Measurements from ENCODE around the gene DNAH11. TPM values are rescaled to one million over a fixed set of nuclear protein-coding genes. Genes with fewer than 3 reads are reported as not detected.

Gene DNAH11
- total and polyA plus RNA-seq, 2 of the 13 experiments (the other 11 are each of a cell fraction or from before 2014, with no cell fraction given) = not detected

DNA sequence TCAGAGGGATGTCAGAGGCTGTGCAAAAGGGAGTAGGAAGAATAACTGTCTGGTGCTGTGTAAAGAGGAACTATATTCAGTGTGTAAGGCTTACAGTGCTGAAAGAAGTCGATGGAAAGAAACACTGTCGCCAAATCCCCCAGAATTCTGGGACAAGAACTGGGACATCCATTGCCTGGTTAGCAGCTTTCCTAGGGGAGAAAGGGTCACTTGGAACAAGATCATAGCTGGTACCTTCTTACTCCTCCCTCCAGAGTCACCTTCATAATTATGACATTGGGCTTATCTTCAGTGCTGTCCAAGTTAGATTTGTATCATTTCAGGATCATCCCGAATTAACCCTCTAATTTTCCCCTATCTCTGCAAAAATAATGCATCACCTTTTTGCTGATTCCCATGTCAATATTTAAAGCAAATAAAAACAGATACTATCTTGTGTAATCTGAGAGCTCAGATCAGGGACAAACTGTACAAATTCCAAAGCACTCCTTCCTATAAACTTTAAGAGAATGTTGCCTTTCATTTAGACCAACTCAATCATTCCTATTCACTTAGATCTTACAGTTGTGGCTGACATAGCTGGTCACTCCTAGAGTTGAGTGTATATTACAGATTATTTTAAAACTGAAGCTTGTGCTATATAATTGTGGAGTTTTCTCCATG, 96.5 kb downstream of the DNAH11 start:
- no peak overlapping the region for H3K4me3 ChIP-seq (replicated peaks in 1 of 3; ENCODE audit: insufficient read depth in 1 of 3, low read depth in 2 of 3, low read length in 3 of 3)
- intact Hi-C loops (cut with micrococcal nuclease; ENCODE audit: unreplicated experiment) = no loop called here
- no peak for FAIRE-seq
- DNase-seq (ENCODE audit: low spot score) = no peak
- ChIA-PET POLR2A (no interaction called here), CTCF (ENCODE audit: low intra/inter-chr PET ratio, low total read pairs) (no interaction called here)
- H3K4me2 ChIP-seq (ENCODE audit: low read depth, low read length) = no peak overlapping the region
- H3K9me3 ChIP-seq (ENCODE audit: low read length) = no peaks in the 10 kb centered on the region
- no peaks in the 10 kb centered on the region for H3K4me1 ChIP-seq (ENCODE audit: insufficient read depth, low read length)
- H3K27ac ChIP-seq (ENCODE audit: extremely low read length, insufficient read depth, low read length) = no peak overlapping the region
- TF ChIP-seq STAG1 (CRISPR knock-in tag; IDR thresholded peaks at IDR 0.05) = no peak
- no peak for TF ChIP-seq MTA3 (CRISPR knock-in tag; IDR thresholded peaks at IDR 0.05)
- no peak for TF ChIP-seq ZFP36L1 (CRISPR knock-in tag; IDR thresholded peaks at IDR 0.05)
- TF ChIP-seq KAT2B (IDR thresholded peaks at IDR 0.05; ENCODE audit: borderline replicate concordance, low read depth, low read length) = no peak
- TF ChIP-seq ZNF24 (IDR thresholded peaks at IDR 0.05) = no peak
- TF ChIP-seq PRPF4 (IDR thresholded peaks at IDR 0.05; ENCODE audit: low read depth, low read length, poor library complexity, severe bottlenecking) = no peak
- no peak for TF ChIP-seq TCF7L2 (IDR thresholded peaks at IDR 0.05; ENCODE audit: low read depth, low read length)
- TF ChIP-seq MAFF (IDR thresholded peaks at IDR 0.05; ENCODE audit: low read depth, low read length) = no peak
- TF ChIP-seq ZNF816 (CRISPR knock-in tag; IDR thresholded peaks at IDR 0.05; ENCODE audit: borderline replicate concordance) = no peak
- H3K36me3 ChIP-seq (replicated peaks in 1 of 2; ENCODE audit: control insufficient read depth in 1 of 2, insufficient read depth in 2 of 2, low read length in 2 of 2) = no peaks in the 10 kb centered on the region
- no peak overlapping the region for H3K9ac ChIP-seq (ENCODE audit: insufficient read depth, low read depth, low read length)
- no peaks in the 10 kb centered on the region for H4K20me1 ChIP-seq (ENCODE audit: insufficient read depth, low read length)
- H2AFZ ChIP-seq (ENCODE audit: low read length) = no peak overlapping the region
- in situ Hi-C loops (cut with HindIII; ENCODE audit: extremely low pct_ligation_motif_present, low pct_unique_long_range_greater_than_20kb) = no loop called here
- H3K79me2 ChIP-seq (ENCODE audit: insufficient read depth, low read length) = no peaks in the 10 kb centered on the region
- no peak for ATAC-seq
- WGBS (ENCODE audit: low lambda C conversion rate) = 26% methylated on average over 3 of the region's 3 CpGs
- no peaks in the 10 kb centered on the region for H3K27me3 ChIP-seq (ENCODE audit: control insufficient read depth in 1 of 2, insufficient read depth in 2 of 2, low read length in 2 of 2)
- BruUV-seq (replicated peaks) = no TSS peak

GRCh38 chr7:21640105-21640504, 97.3 kb downstream of the DNAH11 start:
- no peak overlapping the region for H3K27ac ChIP-seq (ENCODE audit: extremely low read length, insufficient read depth, low read length)
- intact Hi-C loops (cut with micrococcal nuclease; ENCODE audit: unreplicated experiment) (no loop called here), in situ Hi-C loops (cut with HindIII; ENCODE audit: extremely low pct_ligation_motif_present, low pct_unique_long_range_greater_than_20kb) (no loop called here)
- BruUV-seq (replicated peaks) = no TSS peak
- no peaks in the 10 kb centered on the region for H3K36me3 ChIP-seq (replicated peaks in 1 of 2; ENCODE audit: control insufficient read depth in 1 of 2, insufficient read depth in 2 of 2, low read length in 2 of 2)
- no peak for FAIRE-seq
- H3K79me2 ChIP-seq (ENCODE audit: insufficient read depth, low read length) = no peaks in the 10 kb centered on the region
- no peak overlapping the region for H2AFZ ChIP-seq (ENCODE audit: low read length)
- ChIA-PET CTCF (ENCODE audit: low intra/inter-chr PET ratio, low total read pairs) (no interaction called here), POLR2A (no interaction called here)
- no peak overlapping the region for H3K9ac ChIP-seq (ENCODE audit: insufficient read depth, low read depth, low read length)
- no peak for DNase-seq (ENCODE audit: low spot score)
- no peak overlapping the region for H3K4me3 ChIP-seq (replicated peaks in 1 of 3; ENCODE audit: insufficient read depth in 1 of 3, low read depth in 2 of 3, low read length in 3 of 3)
- no peaks in the 10 kb centered on the region for H4K20me1 ChIP-seq (ENCODE audit: insufficient read depth, low read length)
- H3K27me3 ChIP-seq (ENCODE audit: control insufficient read depth in 1 of 2, insufficient read depth in 2 of 2, low read length in 2 of 2) = no peaks in the 10 kb centered on the region
- 0% methylated on average over 2 of the region's 2 CpGs for WGBS (ENCODE audit: low lambda C conversion rate)
- H3K4me2 ChIP-seq (ENCODE audit: low read depth, low read length) = no peak overlapping the region
- no peaks in the 10 kb centered on the region for H3K4me1 ChIP-seq (ENCODE audit: insufficient read depth, low read length)
- H3K9me3 ChIP-seq (ENCODE audit: low read length) = no peaks in the 10 kb centered on the region
- ATAC-seq = no peak
- TF ChIP-seq MAFK (conservative IDR thresholded peaks at IDR 0.05 in 1 of 2, IDR thresholded peaks at IDR 0.05 in 1 of 2; ENCODE audit: low read length in 2 of 2) (no peak), KLF12 (CRISPR knock-in tag; IDR thresholded peaks at IDR 0.05; ENCODE audit: borderline replicate concordance) (no peak), SOX13 (IDR thresholded peaks at IDR 0.05) (no peak), SOX13 (CRISPR knock-in tag; conservative IDR thresholded peaks at IDR 0.05 in 1 of 2, IDR thresholded peaks at IDR 0.05 in 1 of 2) (no peak), CENPT (CRISPR knock-in tag; IDR thresholded peaks at IDR 0.05; ENCODE audit: low read depth) (no peak), ZIK1 (CRISPR knock-in tag; IDR thresholded peaks at IDR 0.05; ENCODE audit: borderline replicate concordance, low read depth) (no peak), YEATS4 (CRISPR knock-in tag; IDR thresholded peaks at IDR 0.05; ENCODE audit: borderline replicate concordance) (no peak), THAP9 (CRISPR knock-in tag; IDR thresholded peaks at IDR 0.05; ENCODE audit: borderline replicate concordance) (no peak), ZNF460 (CRISPR knock-in tag; IDR thresholded peaks at IDR 0.05; ENCODE audit: borderline replicate concordance) (no peak)

Measured in HepG2 (cell line).